Measurements from ENCODE around the gene IFIT3. TPM values are rescaled to one million over a fixed set of nuclear protein-coding genes. Genes with fewer than 3 reads are reported as not detected.

Gene IFIT3
- total RNA-seq, 1 experiment from 2014 or later = 7.2 TPM

DNA sequence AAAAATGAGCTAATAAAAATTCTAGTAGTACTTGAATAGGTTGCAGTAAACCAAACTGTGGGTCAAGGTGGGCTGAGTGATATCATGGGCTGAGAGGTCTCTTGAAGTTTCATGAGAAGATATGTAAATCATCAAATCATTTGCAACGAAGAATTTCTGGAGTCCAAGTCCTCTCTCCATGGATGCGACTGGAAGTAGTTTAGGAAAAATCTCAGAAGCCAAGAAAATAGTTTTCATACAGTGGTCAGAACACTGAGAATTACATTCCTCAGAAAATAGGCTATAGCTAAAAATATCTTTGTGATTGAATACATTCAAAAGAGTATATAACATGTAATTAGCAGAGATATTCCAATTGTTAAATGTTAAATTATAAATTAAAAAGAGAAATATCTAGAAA lies 61.0 kb downstream of the IFIT3 start:
- BruUV-seq (replicated peaks) = no TSS peak
- DNase-seq = no peak
- Histone ChIP-seq H2AFZ (no peak overlapping the region), H3K79me2 (ENCODE audit: low read depth) (no peaks in the 10 kb centered on the region), H4K20me1 (ENCODE audit: insufficient read depth) (no peaks in the 10 kb centered on the region), H3K36me3 (ENCODE audit: low read depth) (no peaks in the 10 kb centered on the region), H3K9me3 (ENCODE audit: insufficient read depth, low read depth) (no peaks in the 10 kb centered on the region), H3K27me3 (ENCODE audit: insufficient read depth, low read depth) (no peaks in the 10 kb centered on the region), H3K4me1 (replicated peaks; ENCODE audit: insufficient read depth) (peaks cover 17% of the 10 kb centered on the region), H3K9me2 (ENCODE audit: insufficient read depth) (no peaks in the 10 kb centered on the region), H3K27ac (no peak overlapping the region), H3F3A (ENCODE audit: insufficient read depth, low read depth) (0 out of 2 replicates have a peak, but pooled peaks cover 5% of the 10 kb centered on the region), H3K4me3 (no peak overlapping the region), H3K4me2 (no peak overlapping the region)
- intact Hi-C loops (cut with micrococcal nuclease; ENCODE audit: unreplicated experiment) = loop anchor here (1.0 kb wide), 1 partner anchor 172 kb away; no protein-coding TSS in a partner anchor
- ChIA-PET CTCF (interaction anchor here (0.6 to 0.7 kb wide), 2 partner anchors 333 to 371 kb away, joined by 3 to 6 read pairs; no protein-coding TSS in a partner anchor), POLR2A (ENCODE audit: unreplicated experiment) (no interaction called here)
- TF ChIP-seq, protein P1, sequence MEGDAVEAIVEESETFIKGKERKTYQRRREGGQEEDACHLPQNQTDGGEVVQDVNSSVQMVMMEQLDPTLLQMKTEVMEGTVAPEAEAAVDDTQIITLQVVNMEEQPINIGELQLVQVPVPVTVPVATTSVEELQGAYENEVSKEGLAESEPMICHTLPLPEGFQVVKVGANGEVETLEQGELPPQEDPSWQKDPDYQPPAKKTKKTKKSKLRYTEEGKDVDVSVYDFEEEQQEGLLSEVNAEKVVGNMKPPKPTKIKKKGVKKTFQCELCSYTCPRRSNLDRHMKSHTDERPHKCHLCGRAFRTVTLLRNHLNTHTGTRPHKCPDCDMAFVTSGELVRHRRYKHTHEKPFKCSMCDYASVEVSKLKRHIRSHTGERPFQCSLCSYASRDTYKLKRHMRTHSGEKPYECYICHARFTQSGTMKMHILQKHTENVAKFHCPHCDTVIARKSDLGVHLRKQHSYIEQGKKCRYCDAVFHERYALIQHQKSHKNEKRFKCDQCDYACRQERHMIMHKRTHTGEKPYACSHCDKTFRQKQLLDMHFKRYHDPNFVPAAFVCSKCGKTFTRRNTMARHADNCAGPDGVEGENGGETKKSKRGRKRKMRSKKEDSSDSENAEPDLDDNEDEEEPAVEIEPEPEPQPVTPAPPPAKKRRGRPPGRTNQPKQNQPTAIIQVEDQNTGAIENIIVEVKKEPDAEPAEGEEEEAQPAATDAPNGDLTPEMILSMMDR (conservative IDR thresholded peaks at IDR 0.05) = no peak
- TF ChIP-seq EZH2 (IDR thresholded peaks at IDR 0.05; ENCODE audit: low read depth) = no peak

DNA sequence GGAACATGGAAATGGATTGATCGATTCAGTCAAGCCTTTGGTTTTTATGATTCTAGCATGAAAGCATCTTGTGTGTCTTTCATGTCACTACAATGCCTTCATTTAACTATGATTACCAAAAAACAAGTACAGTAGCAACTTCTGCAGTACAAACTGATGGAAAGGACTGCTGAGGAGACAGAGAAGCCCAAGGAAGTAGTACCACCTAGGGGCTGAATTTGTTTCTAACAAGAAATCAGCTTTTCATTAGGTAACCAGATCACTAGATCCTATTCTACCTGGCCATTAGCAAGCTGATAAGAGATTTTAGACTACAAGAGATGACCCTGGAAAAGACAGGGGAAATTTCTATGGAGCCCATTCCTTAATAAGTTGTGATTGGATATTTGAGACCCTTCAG lies 61.5 kb downstream of the IFIT3 start:
- Histone ChIP-seq H3F3A (ENCODE audit: insufficient read depth, low read depth) (0 out of 2 replicates have a peak, but pooled peaks cover 5% of the 10 kb centered on the region), H3K4me3 (no peak overlapping the region), H3K27me3 (ENCODE audit: insufficient read depth, low read depth) (no peaks in the 10 kb centered on the region), H3K36me3 (ENCODE audit: low read depth) (no peaks in the 10 kb centered on the region), H3K4me1 (replicated peaks; ENCODE audit: insufficient read depth) (peaks cover 17% of the 10 kb centered on the region), H2AFZ (no peak overlapping the region), H3K79me2 (ENCODE audit: low read depth) (no peaks in the 10 kb centered on the region), H4K20me1 (ENCODE audit: insufficient read depth) (no peaks in the 10 kb centered on the region), H3K9me3 (ENCODE audit: insufficient read depth, low read depth) (no peaks in the 10 kb centered on the region), H3K4me2 (no peak overlapping the region), H3K9me2 (ENCODE audit: insufficient read depth) (no peaks in the 10 kb centered on the region), H3K27ac (no peak overlapping the region)
- no peak for DNase-seq
- CTCF ChIA-PET = interaction anchor here (0.6 kb wide), 1 partner anchor 333 kb away, joined by 6 read pairs; no protein-coding TSS in a partner anchor
- POLR2A ChIA-PET (ENCODE audit: unreplicated experiment) = no interaction called here
- no TSS peak for BruUV-seq (replicated peaks)
- intact Hi-C loops (cut with micrococcal nuclease; ENCODE audit: unreplicated experiment) = loop anchor here (1.0 kb wide), 1 partner anchor 172 kb away; no protein-coding TSS in a partner anchor
- TF ChIP-seq, protein P1 (conservative IDR thresholded peaks at IDR 0.05) = peak; percentile 42; the same call in 1 of the 2 replicates
- TF ChIP-seq EZH2 (IDR thresholded peaks at IDR 0.05; ENCODE audit: low read depth) = no peak

Other genes starting within 250 kb of the IFIT3 start
- gene CH25H, start 120.7 kb upstream of the IFIT3 start, total RNA-seq (2021) = not detected in 2 replicates
- gene LIPA, start 76.2 kb upstream of the IFIT3 start, total RNA-seq (2021) = 32.4 and 45.2 TPM in 2 replicates
- 3.6 and 4.4 TPM in 2 replicates for gene IFIT2, start 26.0 kb upstream of the IFIT3 start, total RNA-seq (2021)
- not detected in 2 replicates for gene IFIT1B, start 50.1 kb downstream of the IFIT3 start, total RNA-seq (2021)
- 3.4 TPM in 2 replicates for gene IFIT1, start 64.6 kb downstream of the IFIT3 start, total RNA-seq (2021)
- gene IFIT5, start 86.6 kb downstream of the IFIT3 start, total RNA-seq (2021) = 1.9 and 2.1 TPM in 2 replicates
- gene SLC16A12, start 207.6 kb downstream of the IFIT3 start, total RNA-seq (2021) = 0.65 and 0.74 TPM in 2 replicates